Peyer's patch (tissue), 4 donors: Measurements from ENCODE around the gene DIO3.

Source experiments
- CTCF ChIP-seq, 6 experiments: fragments of 450-650 bp in 4 of 6; fragments of 200-600 bp in 2 of 6; sonication (generic) in 1 of 6; IDR thresholded peaks; one replicate each; pipeline ENCODE4 v1.5.1; 2017 to 2019; ENCODE audit warnings: antibody characterized with exemption in 6 of 6, mild to moderate bottlenecking in 3 of 6, moderate library complexity in 1 of 6
- POLR2A ChIP-seq, 2 donors: fragments of 450-650 bp; IDR thresholded peaks; one replicate each; pipeline ENCODE4 v1.5.1; 2017; ENCODE audit warnings: antibody characterized with exemption in 2 of 2, mild to moderate bottlenecking in 2 of 2, moderate library complexity in 2 of 2

- TF ChIP-seq POLR2A (IDR thresholded peaks at IDR 0.05) (no peak), CTCF (IDR thresholded peaks at IDR 0.05) (no peak)
Measured at GRCh38 chr14:101596742-101597141, 35.4 kb downstream of the DIO3 start.
